Thymus (tissue), 14 donors: Measurements from ENCODE around the gene CIB1. TPM values are rescaled to one million over a fixed set of nuclear protein-coding genes. Genes with fewer than 3 reads are reported as not detected.
A peak's percentile ranks its signal among the peaks of the same experiment; 100 is the strongest.
"Not testable (repeated sequence)": the region's sequence is repeated elsewhere in the genome, so short reads cannot be mapped to it uniquely, and the experiment has no call there.

ENCODE experiments used
- DNase-seq, 9 donors: peaks; one replicate each; pipeline ENCODE4 v3.0.0-alpha.2; 2013; ENCODE audit warnings: low spot score in 9 of 9, low read depth in 6 of 9, missing footprints in 1 of 9
- H3K27ac ChIP-seq, 2 donors: one replicate each; pipeline ENCODE4 v1.5.1; 2013; ENCODE audit warnings: control low read depth in 1 of 2, low read depth in 1 of 2, low read length in 1 of 2, mild to moderate bottlenecking in 1 of 2, moderate library complexity in 1 of 2
- H3K27me3 ChIP-seq, 2 donors: one replicate each; pipeline ENCODE4 v1.5.1; 2013; ENCODE audit warnings: low read length in 1 of 2; ENCODE audit not compliant: control insufficient read depth in 2 of 2, insufficient read depth in 1 of 2
- H3K36me3 ChIP-seq, 2 donors: one replicate each; pipeline ENCODE4 v1.5.1; 2013; ENCODE audit warnings: low read length in 1 of 2, mild to moderate bottlenecking in 1 of 2, moderate library complexity in 1 of 2; ENCODE audit not compliant: control insufficient read depth in 2 of 2, insufficient read depth in 2 of 2
- H3K4me1 ChIP-seq, 2 donors: one replicate each; pipeline ENCODE4 v1.5.1; 2013; ENCODE audit warnings: low read length in 2 of 2; ENCODE audit not compliant: control insufficient read depth in 2 of 2, insufficient read depth in 2 of 2
- H3K4me3 ChIP-seq, 2 donors: one replicate each; pipeline ENCODE4 v1.5.1; 2013; ENCODE audit warnings: low read length in 2 of 2, control low read depth in 1 of 2, mild to moderate bottlenecking in 1 of 2
- H3K9me3 ChIP-seq, 2 donors: one replicate each; pipeline ENCODE4 v1.5.1; 2013; ENCODE audit warnings: low read length in 1 of 2, mild to moderate bottlenecking in 1 of 2; ENCODE audit not compliant: control insufficient read depth in 2 of 2, insufficient read depth in 1 of 2
- WGBS: extraction: QIAGEN DNeasy Blood & Tissue Kit; methylation state at CpG from one replicate; pipeline ENCODE4 v1.1.7; 2013; 5-methylcytosine and 5-hydroxymethylcytosine counted together
- long read RNA-seq, 10 donors: transcript quantifications; one replicate each; lab custom pipeline, GENCODE V29; 2026
- polyA plus RNA-seq: library from polyadenylated mRNA; stranded (reverse); fragments of 200-250 nt; gene quantifications from one replicate; pipeline ENCODE4 v1.2.3, GENCODE V29; 2013
- total RNA-seq: library from RNA; stranded (reverse); fragments of 120-200 nt; gene quantifications from one replicate; pipeline ENCODE4 v1.2.4, GENCODE V29; 2013
- donor health status: healthy.

Gene CIB1
- 43.7 TPM for total RNA-seq
- polyA plus RNA-seq, result 169 TPM
- long read RNA-seq, donor 1, transcript CIB1-201 (7 exons, 1,247 nt), result major isoform, 5 of 5 reads
- long read RNA-seq, donor 1, partial matches to known transcripts, result 0 of 5 reads
- long read RNA-seq, donor 1, other reads (novel, unspliced or antisense), result 0 of 5 reads
- long read RNA-seq, donor 2, result 0 reads
- long read RNA-seq, donor 3, transcript CIB1-201 (7 exons, 1,247 nt), result major isoform, 81 of 137 reads
- long read RNA-seq, donor 3, partial matches to known transcripts, result 54 of 137 reads
- long read RNA-seq, donor 3, other reads (novel, unspliced or antisense), result 0 of 137 reads
- long read RNA-seq, donor 4, transcript CIB1-201 (7 exons, 1,247 nt), result major isoform, 34 of 57 reads
- long read RNA-seq, donor 4, partial matches to known transcripts, result 20 of 57 reads
- long read RNA-seq, donor 4, other reads (novel, unspliced or antisense), result 0 of 57 reads
- long read RNA-seq, donor 5, transcript CIB1-201 (7 exons, 1,247 nt), result major isoform, 79 of 161 reads
- long read RNA-seq, donor 5, partial matches to known transcripts, result 82 of 161 reads
- long read RNA-seq, donor 5, other reads (novel, unspliced or antisense), result 0 of 161 reads
- long read RNA-seq, donor 6, transcript CIB1-201 (7 exons, 1,247 nt), result major isoform, 29 of 29 reads
- long read RNA-seq, donor 6, partial matches to known transcripts, result 0 of 29 reads
- long read RNA-seq, donor 6, other reads (novel, unspliced or antisense), result 0 of 29 reads
- long read RNA-seq, donor 7, transcript CIB1-201 (7 exons, 1,247 nt), result major isoform, 28 of 37 reads
- long read RNA-seq, donor 7, partial matches to known transcripts, result 8 of 37 reads
- long read RNA-seq, donor 7, other reads (novel, unspliced or antisense), result 0 of 37 reads
- long read RNA-seq, donor 8, transcript CIB1-201 (7 exons, 1,247 nt), result major isoform, 15 of 15 reads
- long read RNA-seq, donor 8, partial matches to known transcripts, result 0 of 15 reads
- long read RNA-seq, donor 8, other reads (novel, unspliced or antisense), result 0 of 15 reads
- long read RNA-seq, donor 9, transcript CIB1-201 (7 exons, 1,247 nt), result major isoform, 26 of 26 reads
- long read RNA-seq, donor 9, partial matches to known transcripts, result 0 of 26 reads
- long read RNA-seq, donor 9, other reads (novel, unspliced or antisense), result 0 of 26 reads
- long read RNA-seq, donor 10, transcript CIB1-201 (7 exons, 1,247 nt), result major isoform, 33 of 38 reads
- long read RNA-seq, donor 10, partial matches to known transcripts, result 5 of 38 reads
- long read RNA-seq, donor 10, other reads (novel, unspliced or antisense), result 0 of 38 reads

DNA sequence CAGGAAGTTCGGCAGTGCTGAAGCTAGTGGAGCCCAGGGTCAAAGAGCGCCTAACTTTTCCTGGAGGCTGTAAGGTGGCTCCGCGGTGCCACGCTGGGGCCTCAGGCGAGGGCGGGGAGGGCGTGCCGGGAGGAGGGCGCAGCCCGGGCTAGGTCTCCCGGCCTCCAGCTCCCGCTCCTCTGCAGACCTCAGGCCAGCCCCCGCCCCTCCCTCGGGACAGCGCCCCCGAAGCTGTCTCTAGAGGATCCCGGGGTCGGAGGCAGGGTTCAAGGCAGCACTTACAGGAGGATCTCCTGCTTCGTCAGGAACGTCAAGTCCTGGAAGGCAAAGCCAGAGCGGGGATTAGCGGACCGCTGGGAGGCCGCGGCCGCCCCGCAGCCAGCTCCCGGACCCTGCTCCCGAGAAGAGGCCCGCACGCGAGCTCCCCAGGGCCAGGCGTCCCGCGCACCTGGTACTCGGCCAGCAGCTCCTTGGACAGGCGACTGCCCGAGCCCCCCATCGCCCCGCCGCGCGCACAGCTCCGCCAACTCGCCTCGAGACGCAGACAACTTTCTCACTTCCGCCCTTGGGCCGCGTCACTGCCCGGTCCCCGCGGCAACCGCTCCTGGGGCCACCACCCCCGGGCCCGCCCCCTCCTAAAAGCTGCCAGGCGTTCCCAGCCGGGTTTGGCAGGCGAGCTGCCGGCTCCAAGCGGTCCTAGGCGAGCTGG is at the start of gene CIB1:
TSS of gene CIB1 (minus strand) at position 555 of the 709 bp plus-strand sequence. CDS start at position 499, 56 bp downstream.
- H3K4me1 ChIP-seq, result peaks cover 27 to 44% of the 10 kb centered on the region in 2 donors
- WGBS, result under 1% methylated on average over 63 of the region's 63 CpGs
- no peaks in the 10 kb centered on the region for H3K27me3 ChIP-seq
- H3K36me3 ChIP-seq, result peaks cover 22 to 29% of the 10 kb centered on the region in 2 donors
- peak in 3 of 9 donors; percentile 33 to 96 (median 61) for DNase-seq
- H3K4me3 ChIP-seq, result peak within 1 kb of the TSS; percentile 56 to 71
- peaks cover 0 to 2% of the 10 kb centered on the region in 2 donors for H3K9me3 ChIP-seq
- peak within 1 kb of the TSS; percentile 83 to 94 for H3K27ac ChIP-seq

DNA sequence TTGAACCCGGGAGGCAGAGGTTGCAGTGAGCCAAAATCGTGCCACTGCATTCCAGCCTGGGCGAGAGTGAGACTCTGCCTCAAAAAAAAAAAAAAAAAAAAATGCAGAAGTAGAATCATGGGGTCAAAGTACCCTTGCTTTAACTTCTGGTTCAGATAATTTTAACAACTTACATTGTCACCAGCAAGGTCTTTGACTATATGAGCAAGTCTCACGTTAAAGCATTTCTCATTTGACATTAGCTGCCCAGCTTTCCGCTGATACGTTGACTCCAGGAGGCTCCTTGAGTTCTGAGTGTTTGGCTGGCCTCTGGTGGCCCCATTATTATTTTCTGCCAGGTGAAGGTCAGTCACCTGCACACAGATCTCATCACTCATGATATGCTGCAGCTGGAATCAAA is 47.9 kb upstream of the CIB1 start:
- not testable (repeated sequence) for H3K36me3 ChIP-seq, H3K4me3 ChIP-seq, DNase-seq, H3K27ac ChIP-seq, H3K27me3 ChIP-seq, H3K4me1 ChIP-seq, H3K9me3 ChIP-seq
- 74% methylated on average over 6 of the region's 6 CpGs for WGBS

DNA sequence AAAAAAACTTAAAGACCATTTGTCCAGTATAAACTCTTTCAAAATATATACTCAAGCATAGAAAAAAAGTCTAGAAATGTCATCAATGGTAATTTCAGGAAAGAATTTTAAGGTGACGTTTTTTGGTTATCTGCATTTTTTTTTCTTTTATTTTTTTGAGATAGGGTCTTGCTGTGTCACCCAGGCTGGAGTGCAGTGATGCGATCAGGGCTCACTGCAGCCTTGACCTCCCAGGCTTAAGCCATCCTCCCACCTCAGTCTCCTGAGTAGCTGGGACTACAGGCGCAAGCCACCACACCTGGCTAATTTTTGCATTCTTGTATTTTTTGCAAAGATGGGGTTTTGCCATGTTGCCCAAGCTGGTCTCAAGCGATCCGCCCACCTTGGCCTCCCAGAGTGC is 47.0 kb upstream of the CIB1 start:
- H3K9me3 ChIP-seq, H3K27ac ChIP-seq, H3K4me3 ChIP-seq, H3K36me3 ChIP-seq, DNase-seq, H3K4me1 ChIP-seq, H3K27me3 ChIP-seq: not testable (repeated sequence)
- 98% methylated on average over 5 of the region's 5 CpGs for WGBS

DNA sequence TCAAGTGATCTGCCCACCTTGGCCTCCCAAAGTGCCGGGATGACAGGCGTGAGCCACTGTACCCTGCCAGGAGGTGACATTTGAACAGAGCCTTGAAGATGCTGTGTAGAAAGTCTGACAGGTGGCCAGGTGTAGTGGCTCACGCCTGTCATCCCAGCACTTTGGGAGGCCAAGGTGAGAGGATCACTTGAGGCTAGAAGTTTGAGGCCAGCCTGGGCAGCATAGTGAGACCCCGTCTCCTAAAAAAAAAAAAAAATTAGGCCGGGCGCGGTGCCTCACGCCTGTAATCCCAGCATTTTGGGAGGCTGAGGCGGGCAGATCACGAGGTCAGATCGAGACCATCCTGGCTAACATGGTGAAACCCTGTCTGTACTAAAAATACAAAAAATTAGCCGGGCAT is 44.7 kb upstream of the CIB1 start:
- not testable (repeated sequence) for H3K9me3 ChIP-seq, DNase-seq

DNA sequence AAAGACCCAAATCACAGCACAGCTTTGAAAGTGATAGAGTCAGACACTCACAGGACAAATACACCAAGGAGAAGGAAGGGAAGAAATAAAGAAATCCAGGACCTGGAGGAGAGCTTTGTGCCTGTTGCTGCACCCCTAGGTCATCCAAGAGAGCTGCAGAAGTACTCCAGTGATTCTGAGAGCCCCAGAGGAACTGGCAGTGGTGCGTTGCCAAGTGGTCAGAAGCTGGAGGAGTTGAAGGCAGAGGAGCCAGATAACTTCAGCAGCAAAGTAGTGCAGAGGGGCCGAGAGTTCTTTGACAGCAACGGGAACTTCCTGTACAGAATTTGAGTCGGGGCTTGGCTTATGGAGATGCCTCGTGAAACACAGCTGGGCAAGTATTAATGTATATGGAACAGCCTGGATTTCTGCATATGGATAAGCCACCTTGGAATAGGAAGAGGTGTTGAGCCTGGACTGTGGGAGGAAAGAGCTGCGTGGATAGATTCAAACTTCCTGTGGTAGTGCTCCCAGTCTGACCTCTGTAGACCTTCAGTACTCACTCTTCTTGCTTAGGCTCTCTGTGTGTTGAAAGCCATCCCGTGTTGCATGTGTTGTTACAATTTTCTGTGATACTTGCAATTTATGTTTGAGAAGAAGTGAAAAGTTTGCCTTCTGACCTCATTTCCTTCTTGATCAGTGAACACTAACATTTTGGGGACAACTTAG is 37.9 kb upstream of the CIB1 start:
- no peak for DNase-seq
- peaks cover 14 to 15% of the 10 kb centered on the region in 2 donors for H3K4me1 ChIP-seq
- WGBS, result 95% methylated on average over 7 of the region's 7 CpGs
- peaks cover 46 to 57% of the 10 kb centered on the region in 2 donors for H3K36me3 ChIP-seq
- H3K27me3 ChIP-seq, result no peaks in the 10 kb centered on the region
- no peak overlapping the region for H3K4me3 ChIP-seq
- no peak overlapping the region for H3K27ac ChIP-seq
- H3K9me3 ChIP-seq, result no peaks in the 10 kb centered on the region

More for the DNA sequence above, 44.7 kb upstream of the CIB1 start:
- not testable (repeated sequence) for H3K4me1 ChIP-seq, H3K27me3 ChIP-seq, H3K4me3 ChIP-seq, H3K27ac ChIP-seq
- 98% methylated on average over 12 of the region's 12 CpGs for WGBS
- H3K36me3 ChIP-seq, result peaks cover 4 to 10% of the 10 kb centered on the region in 2 donors

DNA sequence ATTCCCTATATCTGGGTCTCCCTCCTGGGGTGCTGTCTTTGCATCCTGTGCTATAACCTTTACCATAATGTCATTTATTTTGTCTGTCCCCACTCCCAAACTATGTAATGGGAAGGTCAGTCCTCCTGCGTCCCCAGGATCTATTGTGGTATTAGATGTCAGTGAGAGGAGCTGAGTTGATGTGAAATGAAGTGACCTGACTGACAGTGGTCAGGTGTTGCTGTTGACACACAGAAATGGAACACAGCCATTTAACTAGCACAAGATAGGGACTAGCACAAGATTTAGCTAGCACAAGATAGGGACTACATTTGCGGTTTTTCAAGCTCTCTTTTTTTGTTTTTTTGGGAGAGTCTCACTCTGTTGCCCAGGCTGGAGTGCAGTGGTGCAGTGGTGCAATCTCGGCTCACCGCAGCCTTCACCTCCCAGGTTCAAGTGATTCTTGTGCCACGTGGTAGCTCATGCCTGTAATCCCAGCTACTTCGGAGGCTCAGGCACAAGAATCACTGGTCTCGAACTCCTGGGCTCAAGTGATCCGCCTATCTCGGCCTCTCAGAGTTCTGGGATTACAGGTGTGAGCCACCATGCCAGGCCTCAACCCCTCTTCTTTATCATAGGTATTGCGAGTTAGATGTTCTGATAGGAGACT is 36.9 kb upstream of the CIB1 start:
- no peaks in the 10 kb centered on the region for H3K9me3 ChIP-seq

DNA sequence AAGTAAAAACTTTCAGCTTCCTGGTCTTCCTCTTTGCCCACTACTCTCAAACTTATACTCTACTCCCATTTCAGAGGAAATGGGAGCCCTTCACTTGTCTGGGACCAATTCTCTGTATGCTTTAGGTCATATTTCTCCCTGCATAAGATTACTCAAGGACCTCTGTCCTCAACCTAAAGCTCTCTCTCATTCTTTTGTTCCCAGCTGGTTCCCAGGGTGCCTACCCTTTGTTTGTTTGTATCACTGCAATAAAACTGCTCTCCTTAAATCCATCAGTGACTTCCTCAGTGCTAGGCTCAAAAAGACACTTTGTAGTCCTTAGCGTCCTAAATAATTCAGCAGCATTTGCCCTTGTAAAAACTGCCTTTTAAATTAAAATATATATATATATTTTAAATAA is 34.7 kb upstream of the CIB1 start:
- no peaks in the 10 kb centered on the region for H3K27me3 ChIP-seq
- no peak for DNase-seq
- peaks cover 23 to 27% of the 10 kb centered on the region in 2 donors for H3K4me1 ChIP-seq
- 92% methylated on average over 1 of the region's 1 CpG for whole genome bisulfite sequencing
- H3K9me3 ChIP-seq, result no peaks in the 10 kb centered on the region
- no peak overlapping the region for H3K27ac ChIP-seq
- H3K36me3 ChIP-seq, result peaks cover 41 to 46% of the 10 kb centered on the region in 2 donors
- H3K4me3 ChIP-seq, result no peak overlapping the region

More for the DNA sequence above, 36.9 kb upstream of the CIB1 start:
- H3K27me3 ChIP-seq, result no peaks in the 10 kb centered on the region
- no peak for DNase-seq
- WGBS, result 99% methylated on average over 10 of the region's 10 CpGs
- H3K36me3 ChIP-seq, result peaks cover 46 to 57% of the 10 kb centered on the region in 2 donors
- no peak overlapping the region for H3K4me3 ChIP-seq
- peaks cover 16 to 17% of the 10 kb centered on the region in 2 donors for H3K4me1 ChIP-seq
- H3K27ac ChIP-seq, result no peak overlapping the region
